ENCODE measurements around the gene KIF21B. TPM values are rescaled to one million over a fixed set of nuclear protein-coding genes. Genes with fewer than 3 reads are reported as not detected.

Gene KIF21B
- total and polyA plus RNA-seq, 4 experiments from 2014 or later, result 0.55 to 94.7 (median 50.4) TPM

- ChIA-PET POLR2A (ENCODE audit: partially characterized antibody) (no interaction called here), CTCF (ENCODE audit: partially characterized antibody) (interaction anchor here (0.7 to 4.3 kb wide), 3 partner anchors 10 to 52 kb away, joined by 3 to 32 read pairs (median 18); no protein-coding TSS in a partner anchor)
- H3K27ac ChIP-seq (ENCODE audit: low read depth, low read length), result no peak overlapping the region
- Mint-ChIP-seq H3K36me3 (peaks cover 33 to 74% of the 10 kb centered on the region in 2 donors), H3K9me3 (peaks cover 0 to 2% (median 0%) of the 10 kb centered on the region in 8 donors), H3K27ac (peak overlapping the region in 1 of 7 donors; percentile 41), H3K4me1 (no peaks in the 10 kb centered on the region), H3K27me3 (no peaks in the 10 kb centered on the region), H3K4me3 (no peak overlapping the region)
- intact Hi-C loops (cut with micrococcal nuclease), result no loop called here
- no peaks in the 10 kb centered on the region for H3K27me3 ChIP-seq (ENCODE audit: insufficient read depth, low read length)
- no peaks in the 10 kb centered on the region for H3K9me3 ChIP-seq (ENCODE audit: control insufficient read depth in 1 of 2, low read length in 2 of 2)
- DNase-seq, result no peak
- peaks cover 86% of the 10 kb centered on the region for H3K36me3 ChIP-seq (ENCODE audit: insufficient read depth, low read length)
- H3K4me3 ChIP-seq (ENCODE audit: low read length in 2 of 2), result no peak overlapping the region
- no peaks in the 10 kb centered on the region for H3K4me1 ChIP-seq (ENCODE audit: insufficient read depth, low read length)
Measured at GRCh38 chr1:200990114-200990513, 33.4 kb downstream of the KIF21B start.

- no peaks in the 10 kb centered on the region for H3K27me3 ChIP-seq (ENCODE audit: insufficient read depth, low read length)
- H3K9me3 ChIP-seq (ENCODE audit: control insufficient read depth in 1 of 2, low read length in 2 of 2), result no peaks in the 10 kb centered on the region
- Mint-ChIP-seq H3K27ac (peak overlapping the region in 5 of 7 donors; percentile 23 to 69 (median 48)), H3K4me1 (no peaks in the 10 kb centered on the region), H3K36me3 (peaks cover 36 to 72% of the 10 kb centered on the region in 2 donors), H3K9me3 (peaks cover 0 to 2% (median 0%) of the 10 kb centered on the region in 8 donors), H3K4me3 (no peak overlapping the region), H3K27me3 (no peaks in the 10 kb centered on the region)
- POLR2A ChIA-PET (ENCODE audit: partially characterized antibody), result interaction anchor here (0.7 kb wide), 1 partner anchor 33 kb away, joined by 3 read pairs; no protein-coding TSS in a partner anchor
- H3K27ac ChIP-seq (ENCODE audit: low read depth, low read length), result no peak overlapping the region
- peaks cover 86% of the 10 kb centered on the region for H3K36me3 ChIP-seq (ENCODE audit: insufficient read depth, low read length)
- intact Hi-C loops (cut with micrococcal nuclease), result no loop called here
- CTCF ChIA-PET (ENCODE audit: partially characterized antibody), result interaction anchor here (2.0 to 4.3 kb wide), 4 partner anchors 9 to 53 kb away, joined by 6 to 32 read pairs (median 12); no protein-coding TSS in a partner anchor
- no peaks in the 10 kb centered on the region for H3K4me1 ChIP-seq (ENCODE audit: insufficient read depth, low read length)
- H3K4me3 ChIP-seq (ENCODE audit: low read length in 2 of 2), result no peak overlapping the region
- no peak for DNase-seq
Measured at GRCh38 chr1:200989337-200989736, 34.2 kb downstream of the KIF21B start.

GRCh38 chr1:200988693-200989092 is 34.8 kb downstream of the KIF21B start:
- peaks cover 0 to 2% (median 0%) of the 10 kb centered on the region in 8 donors for H3K9me3 Mint-ChIP-seq
- Histone ChIP-seq H3K27me3 (ENCODE audit: insufficient read depth, low read length) (no peaks in the 10 kb centered on the region), H3K4me1 (ENCODE audit: insufficient read depth, low read length) (no peaks in the 10 kb centered on the region), H3K27ac (ENCODE audit: low read depth, low read length) (no peak overlapping the region), H3K9me3 (ENCODE audit: control insufficient read depth in 1 of 2, low read length in 2 of 2) (no peaks in the 10 kb centered on the region), H3K4me3 (ENCODE audit: low read length in 2 of 2) (no peak overlapping the region), H3K36me3 (ENCODE audit: insufficient read depth, low read length) (peaks cover 87% of the 10 kb centered on the region)
- H3K27me3 Mint-ChIP-seq, result no peaks in the 10 kb centered on the region
- H3K4me3 Mint-ChIP-seq, result no peak overlapping the region
- peaks cover 32 to 78% of the 10 kb centered on the region in 2 donors for H3K36me3 Mint-ChIP-seq
- no peak for DNase-seq
- intact Hi-C loops (cut with micrococcal nuclease), result no loop called here
- no peaks in the 10 kb centered on the region for H3K4me1 Mint-ChIP-seq
- ChIA-PET CTCF (ENCODE audit: partially characterized antibody) (interaction anchor here (2.0 to 4.3 kb wide), 4 partner anchors 8 to 54 kb away, joined by 6 to 32 read pairs (median 12); no protein-coding TSS in a partner anchor), POLR2A (ENCODE audit: partially characterized antibody) (interaction anchor here (0.7 to 1.7 kb wide), 2 partner anchors 30 to 34 kb away, joined by 3 to 4 read pairs; no protein-coding TSS in a partner anchor)
- H3K27ac Mint-ChIP-seq, result peak overlapping the region in 2 of 7 donors; percentile 29 to 70

- no peak overlapping the region for H3K27ac ChIP-seq (ENCODE audit: low read depth, low read length)
- peaks cover 45 to 85% of the 10 kb centered on the region in 2 donors for H3K36me3 Mint-ChIP-seq
- H3K27me3 Mint-ChIP-seq, result no peaks in the 10 kb centered on the region
- no peaks in the 10 kb centered on the region for H3K27me3 ChIP-seq (ENCODE audit: insufficient read depth, low read length)
- intact Hi-C loops (cut with micrococcal nuclease), result no loop called here
- no peaks in the 10 kb centered on the region for H3K4me1 Mint-ChIP-seq
- ChIA-PET POLR2A (ENCODE audit: partially characterized antibody) (no interaction called here), CTCF (ENCODE audit: partially characterized antibody) (interaction anchor here (1.2 to 2.0 kb wide), 3 partner anchors 13 to 57 kb away, joined by 3 to 11 read pairs (median 5); no protein-coding TSS in a partner anchor)
- no peak for DNase-seq
- peaks cover 0 to 1% (median 0%) of the 10 kb centered on the region in 8 donors for H3K9me3 Mint-ChIP-seq
- H3K4me1 ChIP-seq (ENCODE audit: insufficient read depth, low read length), result no peaks in the 10 kb centered on the region
- H3K4me3 Mint-ChIP-seq, result no peak overlapping the region
- H3K27ac Mint-ChIP-seq, result peak overlapping the region in 2 of 7 donors; percentile 29 to 59
- peaks cover 91% of the 10 kb centered on the region for H3K36me3 ChIP-seq (ENCODE audit: insufficient read depth, low read length)
- no peaks in the 10 kb centered on the region for H3K9me3 ChIP-seq (ENCODE audit: control insufficient read depth in 1 of 2, low read length in 2 of 2)
- H3K4me3 ChIP-seq (ENCODE audit: low read length in 2 of 2), result no peak overlapping the region
Measured at GRCh38 chr1:200985481-200985880, 38.0 kb downstream of the KIF21B start.

GRCh38 chr1:200983035-200983561 is 40.4 kb downstream of the KIF21B start:
- H3K9me3 Mint-ChIP-seq, result peaks cover 0 to 5% (median 0%) of the 10 kb centered on the region in 8 donors

GRCh38 chr1:200982071-200982945 is 41.2 kb downstream of the KIF21B start:
- ChIA-PET POLR2A (ENCODE audit: partially characterized antibody) (no interaction called here), CTCF (ENCODE audit: partially characterized antibody) (interaction anchor here (0.7 to 13.4 kb wide), 10 partner anchors 8 to 141 kb away, joined by 3 to 488 read pairs (median 4); no protein-coding TSS in a partner anchor)
- no peak overlapping the region for H3K27ac ChIP-seq (ENCODE audit: low read depth, low read length)
- no peak overlapping the region for H3K4me3 ChIP-seq (ENCODE audit: low read length in 2 of 2)
- H3K27ac Mint-ChIP-seq, result peak overlapping the region in 1 of 7 donors; percentile 72
- no peaks in the 10 kb centered on the region for H3K27me3 ChIP-seq (ENCODE audit: insufficient read depth, low read length)
- peaks cover 0 to 5% (median 0%) of the 10 kb centered on the region in 8 donors for H3K9me3 Mint-ChIP-seq
- H3K36me3 ChIP-seq (ENCODE audit: insufficient read depth, low read length), result peaks cover 90% of the 10 kb centered on the region
- intact Hi-C loops (cut with micrococcal nuclease), result loop anchor here (5.0 kb wide), 1 partner anchor 40 kb away; the partner anchor contains the start of gene KIF21B
- H3K4me1 Mint-ChIP-seq, result peaks cover 0 to 1% (median 0%) of the 10 kb centered on the region in 4 donors
- H3K4me1 ChIP-seq (ENCODE audit: insufficient read depth, low read length), result no peaks in the 10 kb centered on the region
- DNase-seq, result no peak
- no peaks in the 10 kb centered on the region for H3K9me3 ChIP-seq (ENCODE audit: control insufficient read depth in 1 of 2, low read length in 2 of 2)
- no peaks in the 10 kb centered on the region for H3K27me3 Mint-ChIP-seq
- H3K36me3 Mint-ChIP-seq, result peaks cover 53 to 88% of the 10 kb centered on the region in 2 donors
- no peak overlapping the region for H3K4me3 Mint-ChIP-seq

More at GRCh38 chr1:200983035-200983561, 40.4 kb downstream of the KIF21B start:
- ChIA-PET POLR2A (ENCODE audit: partially characterized antibody) (interaction anchor here (1.0 kb wide), 1 partner anchor 36 kb away, joined by 3 read pairs; no protein-coding TSS in a partner anchor), CTCF (ENCODE audit: partially characterized antibody) (interaction anchor here (6.2 to 13.4 kb wide), 2 partner anchors 12 to 59 kb away, joined by 50 to 488 read pairs; no protein-coding TSS in a partner anchor)
- H3K36me3 ChIP-seq (ENCODE audit: insufficient read depth, low read length), result peaks cover 94% of the 10 kb centered on the region
- Mint-ChIP-seq H3K27ac (peak overlapping the region in 3 of 7 donors; percentile 32 to 72 (median 48)), H3K36me3 (peaks cover 58 to 89% of the 10 kb centered on the region in 2 donors), H3K4me3 (no peak overlapping the region), H3K4me1 (peaks cover 0 to 1% (median 0%) of the 10 kb centered on the region in 4 donors), H3K27me3 (no peaks in the 10 kb centered on the region)
- H3K27ac ChIP-seq (ENCODE audit: low read depth, low read length), result no peak overlapping the region
- no peaks in the 10 kb centered on the region for H3K4me1 ChIP-seq (ENCODE audit: insufficient read depth, low read length)
- intact Hi-C loops (cut with micrococcal nuclease), result loop anchor here (5.0 kb wide), 1 partner anchor 39 kb away; the partner anchor contains the start of gene KIF21B
- no peak overlapping the region for H3K4me3 ChIP-seq (ENCODE audit: low read length in 2 of 2)
- H3K9me3 ChIP-seq (ENCODE audit: control insufficient read depth in 1 of 2, low read length in 2 of 2), result no peaks in the 10 kb centered on the region
- no peak for DNase-seq
- H3K27me3 ChIP-seq (ENCODE audit: insufficient read depth, low read length), result no peaks in the 10 kb centered on the region

All from CD4-positive, alpha-beta memory T cell (primary cell).